ENCODE data around the gene DGKK. TPM values are rescaled to one million over a fixed set of nuclear protein-coding genes. Genes with fewer than 3 reads are reported as not detected.
"Not testable (repeated sequence)": the region's sequence is repeated elsewhere in the genome, so short reads cannot be mapped to it uniquely, and the experiment has no call there.

Gene DGKK
- polyA plus RNA-seq, 4 donors, result 8.4 to 12.2 (median 10.3) TPM

DNA sequence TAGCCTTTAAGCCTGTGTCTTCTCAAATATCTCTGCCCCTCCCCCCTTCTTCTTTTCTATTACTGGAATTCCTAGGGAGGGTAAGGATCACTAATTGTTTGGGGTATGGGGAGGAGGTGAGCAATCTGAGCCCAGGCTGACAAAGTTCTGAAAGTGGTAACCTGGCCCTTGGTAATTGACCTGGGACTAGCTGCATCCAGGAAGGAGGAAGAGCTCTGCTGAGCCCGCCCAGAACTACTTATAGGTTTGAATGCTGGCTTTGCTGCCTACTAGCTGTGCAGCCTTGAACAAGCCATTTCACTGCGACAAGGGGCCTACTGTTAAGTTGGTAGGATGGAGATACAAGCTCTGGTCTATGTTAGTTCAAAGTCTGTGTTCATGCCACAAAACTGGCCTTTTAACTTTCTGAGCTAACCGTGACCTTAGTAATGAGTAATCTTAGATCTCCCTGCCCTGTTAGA lies 37.8 kb downstream of the DGKK start:
- peak in 2 of 4 donors; percentile 13 to 28 for DNase-seq (ENCODE audit: low read depth in 4 of 4, low spot score in 2 of 4)

DNA sequence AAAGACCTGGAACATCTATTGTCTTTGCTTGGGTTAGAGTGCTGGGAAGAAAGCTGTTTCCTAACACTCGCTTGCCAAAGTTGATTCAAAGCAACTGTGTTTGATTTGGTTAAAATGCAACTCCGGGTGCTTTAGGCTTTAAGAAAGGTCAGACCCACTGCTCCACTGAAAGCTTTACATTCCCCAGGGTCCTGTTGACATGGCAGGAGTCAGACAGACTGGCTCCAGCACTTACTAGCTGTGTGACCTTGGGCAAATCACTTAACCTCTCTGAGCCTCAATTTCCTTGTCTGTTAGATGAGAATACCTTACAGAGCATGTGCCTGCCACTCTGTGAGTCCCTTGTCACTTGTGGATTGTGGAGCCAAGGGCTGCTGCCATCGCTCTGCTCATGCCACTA lies 39.0 kb downstream of the DGKK start:
- DNase-seq (ENCODE audit: low read depth in 4 of 4, low spot score in 2 of 4), result no peak

DNA sequence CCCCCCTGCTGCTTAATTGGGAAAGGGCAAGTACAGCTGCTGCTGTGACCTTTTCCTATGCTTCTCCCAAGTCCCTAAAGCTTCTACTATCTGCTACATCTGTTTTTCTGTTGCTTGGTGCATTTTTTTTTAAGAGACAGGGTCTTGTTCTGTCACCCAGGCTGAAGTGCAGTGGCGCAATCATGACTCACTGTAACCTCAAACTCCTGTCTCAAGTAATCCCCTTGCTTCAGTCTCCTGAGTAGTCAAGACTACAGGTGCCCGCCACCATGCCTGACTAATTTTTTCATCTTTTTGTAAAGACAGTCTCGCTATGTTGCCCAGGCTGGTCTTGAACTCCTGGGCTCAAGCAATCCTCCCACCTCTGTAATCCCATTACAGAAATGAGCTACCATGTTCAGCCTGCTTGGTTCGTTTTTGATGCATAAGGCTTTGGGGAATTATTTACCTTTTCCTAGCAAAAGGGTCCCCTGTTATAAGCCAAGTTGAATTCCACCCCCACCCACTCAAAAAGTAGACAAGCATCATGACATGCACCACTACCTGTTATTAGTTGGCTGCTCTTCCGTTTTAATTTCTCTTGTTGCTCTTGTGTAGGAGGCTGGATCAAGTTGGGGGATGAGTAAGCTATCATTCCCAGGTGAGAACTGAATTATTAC lies 39.6 kb downstream of the DGKK start:
- DNase-seq (ENCODE audit: low read depth in 4 of 4, low spot score in 2 of 4), result no peak

DNA sequence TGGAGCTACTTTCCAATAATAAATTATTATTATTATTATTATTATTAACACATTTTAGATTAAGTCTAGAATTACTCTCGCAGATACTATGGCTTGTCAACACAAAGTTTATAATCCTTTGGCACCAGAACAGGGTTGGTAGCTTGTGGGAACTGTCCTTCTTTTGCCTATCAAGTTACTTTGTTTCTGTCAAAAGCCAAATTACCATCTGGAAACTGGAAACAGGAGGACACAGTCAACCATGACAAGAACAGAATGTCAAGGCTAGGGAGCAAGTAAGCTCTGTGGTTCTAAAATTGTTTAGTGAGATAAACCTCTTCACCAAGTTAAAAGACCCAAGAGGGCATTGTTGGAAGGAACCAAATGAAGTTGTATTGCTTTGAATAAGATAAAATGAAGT lies 42.5 kb downstream of the DGKK start:
- no peak for DNase-seq (ENCODE audit: low read depth in 4 of 4, low spot score in 2 of 4)

DNA sequence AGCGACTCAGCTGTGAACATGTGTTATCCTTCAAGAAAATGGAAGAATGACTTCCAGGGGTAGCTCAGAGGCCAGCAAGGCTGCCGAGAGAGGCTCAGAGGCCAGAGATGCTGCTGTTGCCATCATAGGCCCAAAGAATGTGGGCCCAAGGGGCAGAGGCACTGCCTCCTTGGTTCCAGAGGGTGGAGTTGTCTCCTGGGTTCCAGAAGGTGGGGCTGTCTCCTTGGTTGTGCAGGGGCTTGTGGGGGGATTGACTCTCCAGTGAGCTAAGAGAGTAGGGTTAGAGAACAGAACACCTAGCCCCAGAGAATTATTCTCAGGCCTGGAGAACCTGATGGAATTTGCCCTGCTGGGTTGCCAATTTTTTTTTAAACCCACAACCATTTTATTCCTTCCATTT lies 62.6 kb downstream of the DGKK start:
- DNase-seq (ENCODE audit: low read depth in 4 of 4, low spot score in 2 of 4), result no peak

DNA sequence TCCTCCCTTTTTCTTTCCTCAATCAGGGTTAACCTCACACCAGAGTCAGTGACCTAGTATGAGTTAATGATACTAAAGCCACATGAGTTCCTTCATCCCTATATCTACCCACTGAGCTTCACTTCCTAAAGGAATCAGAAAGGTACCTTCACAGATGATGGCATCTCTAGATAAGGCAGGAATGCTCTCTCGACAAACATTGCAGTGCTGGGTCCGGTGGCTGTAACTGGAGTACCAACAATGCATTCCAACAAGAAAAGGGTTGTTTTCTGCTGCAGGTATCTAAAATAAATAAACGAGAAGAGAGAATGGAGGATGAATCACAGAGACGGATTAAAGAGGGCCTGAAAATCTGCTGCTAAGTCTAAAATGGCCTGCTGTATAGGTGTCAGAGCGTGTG lies 66.7 kb downstream of the DGKK start:
- no peak for DNase-seq (ENCODE audit: low read depth in 4 of 4, low spot score in 2 of 4)

DNA sequence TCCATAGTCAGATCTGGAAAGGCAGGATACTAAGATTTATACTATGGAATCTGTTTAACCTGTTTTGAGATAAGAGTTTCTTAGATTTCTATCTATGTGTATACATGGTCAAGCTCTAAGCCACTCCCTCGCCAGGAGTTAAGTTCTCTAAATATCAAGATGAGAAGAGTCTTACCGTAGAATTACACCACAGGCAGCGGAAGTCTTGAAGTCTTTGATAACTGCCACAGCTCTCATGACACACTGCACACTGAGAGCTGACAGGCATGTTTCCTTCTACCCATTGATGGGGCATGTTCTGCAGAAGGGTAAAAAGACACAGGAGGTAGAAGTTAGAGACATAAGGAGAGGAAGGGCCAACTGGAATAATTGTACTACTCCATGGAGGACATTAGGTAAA lies 67.7 kb downstream of the DGKK start:
- DNase-seq (ENCODE audit: low read depth in 4 of 4, low spot score in 2 of 4), result no peak

DNA sequence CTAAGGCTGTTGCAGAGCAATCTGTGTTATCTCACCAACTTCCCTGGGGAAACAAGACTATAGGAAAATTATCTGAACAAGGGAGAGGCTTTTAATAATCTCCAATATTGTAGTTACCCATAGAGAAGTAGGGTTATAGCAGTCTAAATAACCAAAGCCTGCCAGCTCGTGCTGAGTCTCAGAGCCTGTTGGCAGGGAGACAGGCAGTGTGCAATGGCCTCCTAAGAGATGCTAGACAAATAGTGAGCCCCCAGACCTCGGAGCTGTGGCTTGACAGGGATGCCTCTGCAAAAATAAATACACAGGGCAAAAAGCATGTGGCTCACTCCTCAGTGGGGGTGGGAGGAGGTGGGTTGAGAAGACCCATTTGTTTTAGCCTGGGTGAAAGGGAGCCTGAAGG lies 76.7 kb downstream of the DGKK start:
- no peak for DNase-seq (ENCODE audit: low read depth in 4 of 4, low spot score in 2 of 4)

DNA sequence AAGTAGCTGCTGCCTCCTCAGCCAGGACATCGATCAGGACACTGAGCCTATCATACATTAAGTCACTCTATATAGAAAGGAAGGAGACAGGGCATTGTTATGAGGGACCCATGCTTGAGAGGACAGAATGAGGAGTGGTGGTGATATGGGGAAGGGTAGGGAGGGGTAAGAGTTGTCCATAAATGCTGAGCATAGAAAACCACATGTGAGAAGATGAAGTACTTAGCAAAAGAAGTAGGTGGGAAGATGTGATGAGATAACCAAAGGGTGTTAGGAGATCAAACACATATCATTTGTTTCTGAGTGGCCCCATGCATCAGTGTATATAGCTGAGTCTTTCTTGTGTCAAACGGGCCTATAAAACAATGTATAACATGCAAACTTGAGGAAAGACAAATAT lies 84.1 kb downstream of the DGKK start:
- DNase-seq (ENCODE audit: low read depth in 4 of 4, low spot score in 2 of 4), result no peak

DNA sequence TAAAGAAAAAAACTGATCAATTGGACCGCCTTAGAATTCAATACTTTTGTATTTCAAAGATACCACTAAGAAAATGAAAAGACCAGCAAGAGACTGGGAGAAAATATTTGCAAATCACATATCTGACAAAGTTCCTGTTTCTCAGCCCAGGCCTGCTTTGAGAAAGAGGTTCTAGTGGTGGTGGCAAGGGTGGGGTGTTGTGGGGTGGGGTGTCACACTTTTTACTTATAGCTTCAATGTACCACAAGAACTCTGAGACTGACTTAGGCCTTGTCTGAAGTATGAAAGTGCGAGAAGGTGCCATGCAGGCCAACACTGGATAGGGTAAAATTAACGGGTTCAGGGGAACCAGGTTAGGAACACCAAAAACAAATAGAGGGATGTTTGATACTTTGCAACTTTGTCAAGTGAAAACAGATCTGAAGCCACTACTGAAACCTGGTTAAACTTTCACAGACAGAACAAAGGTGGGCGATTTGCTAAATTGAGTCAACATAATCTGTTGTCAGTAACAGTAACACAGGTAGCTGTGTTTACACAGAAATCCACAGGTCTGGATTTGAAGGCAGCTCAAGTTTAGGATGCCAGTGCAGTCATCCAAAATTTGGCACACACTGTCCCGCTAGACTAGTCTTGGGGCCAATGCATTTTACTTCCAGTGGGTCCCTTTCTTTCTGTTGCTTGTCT lies 88.8 kb downstream of the DGKK start:
- DNase-seq (ENCODE audit: low read depth in 4 of 4, low spot score in 2 of 4), result no peak

DNA sequence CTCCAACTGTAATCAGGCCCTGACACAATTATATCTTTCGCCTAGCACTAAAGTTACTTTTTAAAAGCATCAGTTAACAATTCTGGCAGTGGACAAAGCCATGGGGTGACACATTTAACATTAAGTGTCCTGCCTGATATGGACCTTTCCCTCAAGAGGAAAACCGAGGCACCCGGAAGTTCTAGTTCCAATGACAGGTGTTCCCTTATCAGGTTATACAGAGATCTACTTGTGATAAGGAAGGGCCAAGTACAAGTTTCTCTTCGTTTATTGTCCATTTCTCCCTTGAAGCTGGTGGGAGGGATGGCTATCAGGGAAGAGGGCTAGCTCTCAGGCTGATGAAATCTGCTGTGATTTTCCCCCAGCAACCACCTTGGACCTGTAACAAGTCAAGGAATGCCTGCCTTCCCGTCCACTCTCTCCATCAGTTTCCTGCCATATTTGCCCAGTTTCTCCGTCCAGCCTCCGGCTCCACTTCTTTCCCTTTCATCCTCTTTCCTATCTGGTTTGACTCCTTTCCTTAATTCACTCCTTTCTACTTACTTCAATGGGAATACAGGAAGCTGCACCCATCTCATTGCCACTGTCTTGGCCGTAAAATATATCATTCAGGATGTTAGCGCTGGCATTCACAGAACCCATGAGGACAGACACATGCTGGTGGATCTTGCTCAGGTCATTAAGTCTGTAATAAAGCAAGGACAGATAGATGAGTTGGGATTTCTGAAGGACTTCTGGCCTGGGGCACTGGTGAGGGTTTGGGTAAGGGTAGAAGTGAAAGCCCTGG lies 95.0 kb downstream of the DGKK start:
- DNase-seq (ENCODE audit: low read depth in 4 of 4, low spot score in 2 of 4), result no peak

DNA sequence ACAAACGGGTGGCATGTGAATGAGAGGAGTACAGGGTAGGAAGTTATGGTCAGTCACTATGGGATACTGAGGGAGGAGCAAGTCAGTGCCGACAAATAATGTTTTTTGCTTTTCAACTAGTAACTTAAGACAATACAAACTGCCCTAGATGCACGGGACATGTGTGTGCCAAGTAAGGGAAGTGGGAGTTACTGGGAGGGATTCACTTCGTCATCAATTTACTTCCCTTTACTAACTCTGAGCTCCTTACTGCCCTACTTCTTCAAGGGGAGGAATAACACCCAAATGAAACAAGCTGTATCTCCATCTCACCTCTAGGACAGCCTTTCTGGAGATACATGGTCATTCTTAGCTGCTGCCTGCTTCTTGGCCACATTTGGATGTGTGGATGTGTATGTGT lies 97.7 kb downstream of the DGKK start:
- no peak for DNase-seq (ENCODE audit: low read depth in 4 of 4, low spot score in 2 of 4)

DNA sequence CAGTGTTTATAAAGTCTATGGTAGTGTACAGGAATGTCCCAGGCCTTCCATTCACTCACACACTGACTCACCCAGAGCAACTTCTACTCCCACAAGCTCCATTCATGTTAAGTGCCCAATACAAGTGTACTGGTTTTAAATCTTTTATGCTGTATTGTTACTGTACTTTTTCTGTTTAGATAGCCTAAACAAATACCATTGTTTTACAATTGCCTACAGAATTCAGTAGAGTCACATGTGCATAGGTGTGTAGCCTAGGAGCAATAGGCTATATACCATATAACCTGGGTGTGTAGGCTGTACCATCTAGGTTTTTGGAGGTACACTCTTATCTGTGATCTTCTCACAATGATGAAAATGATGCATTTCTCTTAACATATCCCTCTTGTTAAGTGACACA lies 126.7 kb downstream of the DGKK start:
- no peak for DNase-seq (ENCODE audit: low read depth in 4 of 4, low spot score in 2 of 4)

DNA sequence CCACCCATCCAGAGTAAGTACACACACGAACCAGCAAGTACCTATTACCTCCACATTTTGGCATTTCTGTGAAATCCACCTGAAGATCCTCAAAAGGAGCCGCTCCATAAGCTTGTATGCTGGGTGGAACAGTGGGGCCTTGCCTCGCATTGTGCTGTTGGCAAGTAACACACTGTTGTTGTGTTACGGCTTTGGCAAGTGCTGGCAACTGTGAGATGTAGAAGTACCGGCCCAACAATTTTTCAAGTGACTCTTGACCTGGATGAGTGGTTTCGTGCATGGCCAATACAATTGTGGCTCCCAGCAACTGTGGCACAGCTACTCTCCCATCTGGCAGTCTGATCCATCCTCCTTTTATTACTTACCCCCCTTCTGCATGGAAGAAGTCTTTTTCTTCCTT lies 137.3 kb downstream of the DGKK start:
- DNase-seq (ENCODE audit: low read depth in 4 of 4, low spot score in 2 of 4), result no peak

DNA sequence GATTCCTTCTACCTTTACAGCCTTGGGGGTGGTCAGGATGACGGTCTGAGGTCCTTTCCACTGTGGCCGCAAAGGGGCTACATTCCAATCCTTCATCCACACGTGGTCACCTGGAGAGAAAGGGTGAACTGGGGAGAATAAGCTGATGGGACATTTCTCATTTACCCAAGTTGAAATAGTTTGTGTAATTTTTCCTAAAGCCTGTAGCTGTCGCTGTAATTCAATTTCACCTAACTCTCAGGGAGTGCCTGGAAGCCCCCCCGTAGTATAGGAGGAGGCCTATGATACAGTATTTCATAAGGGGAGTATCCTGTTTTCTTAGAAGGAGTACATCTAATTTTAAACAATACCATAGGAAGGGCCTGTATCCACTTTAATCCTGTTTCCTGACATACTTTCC lies 138.0 kb downstream of the DGKK start:
- DNase-seq (ENCODE audit: low read depth in 4 of 4, low spot score in 2 of 4), result not testable (repeated sequence)

DNA sequence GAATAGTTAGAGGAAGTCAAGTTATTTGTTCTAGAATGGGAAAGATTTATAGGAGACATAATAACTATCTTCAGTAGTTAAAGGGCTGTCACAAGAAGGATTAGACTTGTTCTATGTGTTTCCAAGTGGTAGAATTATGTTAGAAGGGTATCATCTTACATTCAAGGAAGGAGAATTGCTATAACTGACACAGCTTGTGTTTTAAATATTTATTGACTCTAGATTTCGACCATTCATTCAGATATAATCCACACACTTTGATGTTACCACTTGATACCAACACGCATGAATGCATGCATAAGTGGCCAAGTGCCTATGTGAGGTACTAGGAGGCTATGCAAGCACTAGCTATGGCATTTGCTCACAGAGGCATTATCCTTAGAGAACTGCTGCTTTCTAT lies 143.4 kb downstream of the DGKK start:
- no peak for DNase-seq (ENCODE audit: low read depth in 4 of 4, low spot score in 2 of 4)
